HCT116 (cell line): ENCODE results near the gene POLN. TPM values are rescaled to one million over a fixed set of nuclear protein-coding genes. Genes with fewer than 3 reads are reported as not detected.
A peak's percentile ranks its signal among the peaks of the same experiment; 100 is the strongest.

Source experiments
- ATAC-seq: fragments of 200-7000 bp; cut with Tn5 transposase; 2 replicates; pipeline ENCODE4 v1.9.1; 2020; ENCODE audit warnings: mild to moderate bottlenecking, moderate library complexity
- BruUV-seq: library from RNA; stranded (reverse); fragments of 400-500 nt; replicated peaks from 2 replicates; lab custom pipeline; 2021; lab: Mats Ljungman, UMichigan
- CTCF ChIA-PET: fragments of 300-600 bp; sonication (Branson Sonifier 250); formaldehyde crosslinking; loops from one replicate; lab custom pipeline; 2021; ENCODE audit warnings: antibody characterized with exemption; lab: Charles Lee
- POLR2A ChIA-PET: fragments of 300-600, 350-600 bp; sonication (Branson Sonifier 250); formaldehyde crosslinking; loops from one replicate; lab custom pipeline; 2021; ENCODE audit warnings: antibody characterized with exemption; lab: Charles Lee
- RAD21 ChIA-PET, 2 experiments: fragments of 300-600 bp; sonication (Branson Sonifier 250); formaldehyde crosslinking; loops; one replicate each; lab custom pipeline; 2023; ENCODE audit warnings: low total read pairs in 2 of 2; ENCODE audit not compliant: uncharacterized antibody in 2 of 2, unreplicated experiment in 2 of 2, low non-redundant PET in 1 of 2; lab: Charles Lee
- DNase-seq: peaks from one replicate; pipeline ENCODE4 v3.0.0-alpha.2; 2010; ENCODE audit warnings: low read depth, low spot score
- H2AFZ ChIP-seq: fragments of 200-600 bp; shearing (Covaris generic), sonication (generic); 2 replicates; pipeline ENCODE4 v1.6.1; 2017; ENCODE audit warnings: low read depth, mixed run types, mixed read lengths, antibody characterized with exemption, low read length; ENCODE audit not compliant: poor library complexity, severe bottlenecking
- H3K27ac ChIP-seq: 2 replicates; pipeline ENCODE4 v1.5.1; 2012; ENCODE audit warnings: low read depth, low read length
- H3K27me3 ChIP-seq: fragments of 200-600 bp; sonication (generic); 2 replicates; pipeline ENCODE4 v1.6.1; 2016; ENCODE audit warnings: mixed run types, low read length, mixed read lengths; ENCODE audit not compliant: insufficient read depth
- H3K36me3 ChIP-seq, 2 experiments: fragments of 200-500 bp in 1 of 2; fragments of 200-600 bp in 1 of 2; sonication (Bioruptor generic) in 1 of 2; sonication (generic) in 1 of 2; 2 replicates each; pipeline versions ENCODE4 v1.5.1 to v1.6.1; 2014 to 2016; ENCODE audit warnings: low read length in 2 of 2, inconsistent platforms in 1 of 2, mixed read lengths in 1 of 2, mixed run types in 1 of 2; ENCODE audit not compliant: insufficient read depth in 2 of 2, control insufficient read depth in 1 of 2
- H3K4me1 ChIP-seq, 2 experiments: fragments of 200-600 bp in 1 of 2; sonication (generic) in 1 of 2; 2 replicates each; pipeline versions ENCODE4 v1.5.1 to v1.6.1; 2012 to 2017; ENCODE audit warnings: low read length in 2 of 2, inconsistent platforms in 1 of 2, mild to moderate bottlenecking in 1 of 2, mixed read lengths in 1 of 2, mixed run types in 1 of 2, moderate library complexity in 1 of 2; ENCODE audit not compliant: insufficient read depth in 2 of 2, control insufficient read depth in 1 of 2
- H3K4me2 ChIP-seq: fragments of 200-600 bp; sonication (generic); 2 replicates; pipeline ENCODE4 v1.6.1; 2017; ENCODE audit warnings: mixed run types, low read length, mixed read lengths
- H3K4me3 ChIP-seq, 2 experiments: fragments of 200-600 bp in 1 of 2; sonication (generic) in 1 of 2; replicated peaks in 1 of 2; 2 replicates each; pipeline ENCODE4 v1.5.1; 2011 to 2016; ENCODE audit warnings: low read length in 2 of 2, control low read depth in 1 of 2, low read depth in 1 of 2, mild to moderate bottlenecking in 1 of 2, mixed read lengths in 1 of 2, mixed run types in 1 of 2
- H3K79me2 ChIP-seq: fragments of 200-600 bp; sonication (generic); 2 replicates; pipeline ENCODE4 v1.6.1; 2017; ENCODE audit warnings: mild to moderate bottlenecking, mixed run types, low read length, moderate library complexity, mixed read lengths; ENCODE audit not compliant: insufficient read depth
- H3K9ac ChIP-seq: fragments of 200-600 bp; sonication (generic); 2 replicates; pipeline ENCODE4 v1.6.1; 2016; ENCODE audit warnings: low read length, mixed read lengths
- H3K9me2 ChIP-seq: fragments of 200-600 bp; sonication (generic), shearing (Covaris generic); 2 replicates; pipeline ENCODE4 v1.6.1; 2017; ENCODE audit warnings: mixed run types, mild to moderate bottlenecking, moderate library complexity; ENCODE audit not compliant: insufficient read depth
- H3K9me3 ChIP-seq, 2 experiments: fragments of 200-500 bp in 1 of 2; fragments of 200-600 bp in 1 of 2; sonication (Bioruptor generic) in 1 of 2; sonication (generic) in 1 of 2; 2 replicates each; pipeline ENCODE4 v1.6.1; 2014 to 2017; ENCODE audit warnings: low read length in 2 of 2, mixed read lengths in 2 of 2, inconsistent platforms in 1 of 2, low read depth in 1 of 2, mild to moderate bottlenecking in 1 of 2, mixed run types in 1 of 2, moderate library complexity in 1 of 2; ENCODE audit not compliant: control insufficient read depth in 1 of 2, insufficient read depth in 1 of 2
- H4K20me1 ChIP-seq: fragments of 200-600 bp; sonication (generic), shearing (Covaris generic); 2 replicates; pipeline ENCODE4 v1.6.1; 2017; ENCODE audit warnings: mixed run types, mild to moderate bottlenecking, moderate library complexity; ENCODE audit not compliant: insufficient read depth
- CBX3 ChIP-seq: IDR thresholded peaks from 2 replicates; pipeline ENCODE4 v1.6.1; 2012; ENCODE audit warnings: low read depth
- EGR1 ChIP-seq: IDR thresholded peaks from 2 replicates; pipeline ENCODE4 v1.6.1; 2012; ENCODE audit warnings: low read depth
- ELF1 ChIP-seq: IDR thresholded peaks from 2 replicates; pipeline ENCODE4 v1.6.1; 2012; ENCODE audit warnings: low read depth, borderline replicate concordance
- EZH2 ChIP-seq: fragments of 200-600 bp; sonication (generic); IDR thresholded peaks from 2 replicates; pipeline ENCODE4 v1.6.1; 2017; ENCODE audit warnings: antibody characterized with exemption, mixed run types
- EZH2phosphoT487 ChIP-seq: fragments of 200-600 bp; IDR thresholded peaks from 2 replicates; pipeline ENCODE4 v1.6.1; 2018; ENCODE audit warnings: antibody characterized with exemption, borderline replicate concordance
- JUND ChIP-seq: IDR thresholded peaks from 2 replicates; pipeline ENCODE4 v1.6.1; 2012
- MAX ChIP-seq: IDR thresholded peaks from 2 replicates; pipeline ENCODE4 v1.6.1; 2012
- POLR2AphosphoS5 ChIP-seq: IDR thresholded peaks from 2 replicates; pipeline ENCODE4 v1.6.1; 2011; ENCODE audit warnings: mild to moderate bottlenecking, low read depth, low read length, moderate library complexity
- RAD21 ChIP-seq: IDR thresholded peaks from 2 replicates; pipeline ENCODE4 v1.6.1; 2012; ENCODE audit warnings: low read depth, mild to moderate bottlenecking
- SP1 ChIP-seq: IDR thresholded peaks from 2 replicates; pipeline ENCODE4 v1.6.1; 2012; ENCODE audit warnings: low read depth
- SRF ChIP-seq: IDR thresholded peaks from 2 replicates; pipeline ENCODE4 v1.6.1; 2012; ENCODE audit warnings: low read depth
- YY1 ChIP-seq: IDR thresholded peaks from 2 replicates; pipeline ENCODE4 v1.6.1; 2011; ENCODE audit warnings: low read length, low read depth, moderate library complexity, mild to moderate bottlenecking; ENCODE audit not compliant: insufficient replicate concordance; ENCODE audit errors: extremely low read depth
- ZBTB33 ChIP-seq: IDR thresholded peaks from 2 replicates; pipeline ENCODE4 v1.6.1; 2011; ENCODE audit warnings: mild to moderate bottlenecking, low read length, moderate library complexity; ENCODE audit not compliant: insufficient replicate concordance; ENCODE audit errors: extremely low read depth
- ZNF274 ChIP-seq: fragments of 200-500 bp; sonication (Bioruptor generic); IDR thresholded peaks from 2 replicates; pipeline ENCODE4 v1.6.1; 2014; ENCODE audit warnings: mild to moderate bottlenecking, low read depth, low read length, inconsistent platforms
- intact Hi-C: fragments of 100-400 bp; cut with micrococcal nuclease; formaldehyde crosslinking; loops from 2 replicates; pipeline ENCODE4 v1.10.0; 2022
- total RNA-seq: library from RNA; stranded (reverse); gene quantifications from one replicate; pipeline ENCODE4 v1.2.1, GENCODE V29; 2021; ENCODE audit not compliant: unreplicated experiment

POLN gene
- total RNA-seq, 1 experiment from 2014 or later: 3.1 TPM

GRCh38 chr4:2062168-2062807 is 179.6 kb downstream of the POLN start:
- Histone ChIP-seq H3K79me2 (no peaks in the 10 kb centered on the region), H3K9me2 (no peaks in the 10 kb centered on the region), H4K20me1 (no peaks in the 10 kb centered on the region), H3K27ac (no peak overlapping the region; the same call in 1 of the 2 replicates), H3K4me3 (no peak overlapping the region), H3K9me3 (no peaks in the 10 kb centered on the region), H3K27me3 (no peaks in the 10 kb centered on the region), H3K4me1 (peaks cover 0 to 23% of the 10 kb centered on the region in 2 experiments; a peak in 2 of 4 replicates), H3K4me2 (no peak overlapping the region), H2AFZ (no peak overlapping the region), H3K9ac (no peak overlapping the region), H3K36me3 (no peaks in the 10 kb centered on the region)
- ChIA-PET RAD21 (no interaction called here), POLR2A (interaction anchor here (0.7 kb wide), 1 partner anchor 708 kb away, joined by 4 read pairs; no protein-coding TSS in a partner anchor), CTCF (no interaction called here)
- ATAC-seq (no peak), DNase-seq (no peak)
- no TSS peak for BruUV-seq
- intact Hi-C loops: no loop called here
- no peak for TF ChIP-seq CBX3
- no peak for TF ChIP-seq SP1
- no peak for TF ChIP-seq EZH2

- Histone ChIP-seq H3K36me3 (no peaks in the 10 kb centered on the region), H3K9ac (no peak overlapping the region), H3K4me1 (peaks cover 0 to 23% of the 10 kb centered on the region in 2 experiments; a peak in 2 of 4 replicates), H2AFZ (no peak overlapping the region), H3K27me3 (no peaks in the 10 kb centered on the region), H3K4me3 (no peak overlapping the region), H3K9me2 (no peaks in the 10 kb centered on the region), H3K4me2 (peak overlapping the region; percentile 82), H3K9me3 (no peaks in the 10 kb centered on the region), H4K20me1 (no peaks in the 10 kb centered on the region), H3K27ac (no peak overlapping the region; the same call in 1 of the 2 replicates), H3K79me2 (no peaks in the 10 kb centered on the region)
- TSS peak; percentile 42 for BruUV-seq
- ChIA-PET CTCF (no interaction called here), POLR2A (no interaction called here), RAD21 (no interaction called here)
- DNase-seq (no peak), ATAC-seq (no peak)
- no peak for TF ChIP-seq YY1
- TF ChIP-seq ZNF274: no peak
- no peak for TF ChIP-seq EZH2phosphoT487
- TF ChIP-seq ELF1: no peak
- no peak for TF ChIP-seq ZBTB33
- TF ChIP-seq EGR1: no peak
- TF ChIP-seq SP1: no peak
- TF ChIP-seq SRF: no peak
- TF ChIP-seq RAD21: no peak
- no peak for TF ChIP-seq JUND
- TF ChIP-seq POLR2AphosphoS5: no peak
- no peak for TF ChIP-seq MAX
- TF ChIP-seq EZH2: no peak
- intact Hi-C loops: no loop called here
Observed at GRCh38 chr4:2061186-2062131, 180.5 kb downstream of the POLN start.
